Lower leg skin (tissue), 3 donors: Measurements from ENCODE around the gene CCDC85C.

Source experiments
- POLR2A ChIP-seq, 2 donors: fragments of 450-650 bp; IDR thresholded peaks; one replicate each; pipeline ENCODE4 v1.6.1; 2016 to 2017; ENCODE audit warnings: antibody characterized with exemption in 2 of 2, mild to moderate bottlenecking in 1 of 2, moderate library complexity in 1 of 2
- TF ChIP-seq, protein P1 (sequence below), 3 donors: fragments of 450-650 bp; IDR thresholded peaks; one replicate each; pipeline ENCODE4 v1.5.1; 2016; ENCODE audit warnings: antibody characterized with exemption in 3 of 3, mild to moderate bottlenecking in 3 of 3, moderate library complexity in 2 of 3

DNA sequence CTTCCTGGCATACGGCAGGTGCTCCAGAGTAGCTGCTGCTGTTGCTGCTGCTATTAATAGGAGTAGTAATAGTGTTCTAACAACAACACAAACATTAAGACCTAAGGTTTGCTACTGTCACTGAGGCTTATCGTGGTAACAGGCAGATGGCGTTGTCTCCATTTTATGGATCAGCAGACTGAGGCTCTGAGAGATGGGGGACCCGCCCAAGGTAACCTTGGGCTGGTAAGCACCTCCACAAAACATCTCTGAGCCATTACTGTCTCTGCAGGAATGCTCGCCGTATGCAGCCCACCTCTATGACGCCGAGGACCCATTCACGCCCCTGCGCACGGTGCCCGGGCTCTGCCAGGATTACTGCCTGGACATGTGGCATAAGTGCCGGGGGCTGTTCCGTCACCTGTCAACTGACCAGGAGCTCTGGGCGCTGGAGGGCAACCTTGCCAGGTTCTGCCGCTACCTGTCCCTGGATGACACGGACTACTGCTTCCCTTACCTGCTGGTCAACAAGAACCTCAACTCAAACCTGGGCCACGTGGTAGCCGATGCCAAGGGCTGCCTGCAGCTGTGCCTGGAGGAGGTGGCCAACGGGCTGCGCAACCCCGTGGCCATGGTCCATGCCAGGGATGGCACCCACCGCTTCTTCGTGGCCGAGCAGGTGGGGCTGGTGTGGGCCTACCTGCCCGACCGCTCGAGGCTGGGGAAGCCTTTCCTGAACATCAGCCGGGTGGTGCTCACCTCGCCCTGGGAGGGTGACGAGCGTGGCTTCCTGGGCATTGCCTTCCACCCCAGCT lies 48.1 kb upstream of the CCDC85C start:
- TF ChIP-seq, protein P1, sequence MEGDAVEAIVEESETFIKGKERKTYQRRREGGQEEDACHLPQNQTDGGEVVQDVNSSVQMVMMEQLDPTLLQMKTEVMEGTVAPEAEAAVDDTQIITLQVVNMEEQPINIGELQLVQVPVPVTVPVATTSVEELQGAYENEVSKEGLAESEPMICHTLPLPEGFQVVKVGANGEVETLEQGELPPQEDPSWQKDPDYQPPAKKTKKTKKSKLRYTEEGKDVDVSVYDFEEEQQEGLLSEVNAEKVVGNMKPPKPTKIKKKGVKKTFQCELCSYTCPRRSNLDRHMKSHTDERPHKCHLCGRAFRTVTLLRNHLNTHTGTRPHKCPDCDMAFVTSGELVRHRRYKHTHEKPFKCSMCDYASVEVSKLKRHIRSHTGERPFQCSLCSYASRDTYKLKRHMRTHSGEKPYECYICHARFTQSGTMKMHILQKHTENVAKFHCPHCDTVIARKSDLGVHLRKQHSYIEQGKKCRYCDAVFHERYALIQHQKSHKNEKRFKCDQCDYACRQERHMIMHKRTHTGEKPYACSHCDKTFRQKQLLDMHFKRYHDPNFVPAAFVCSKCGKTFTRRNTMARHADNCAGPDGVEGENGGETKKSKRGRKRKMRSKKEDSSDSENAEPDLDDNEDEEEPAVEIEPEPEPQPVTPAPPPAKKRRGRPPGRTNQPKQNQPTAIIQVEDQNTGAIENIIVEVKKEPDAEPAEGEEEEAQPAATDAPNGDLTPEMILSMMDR (IDR thresholded peaks at IDR 0.05) = no peak
- no peak for TF ChIP-seq POLR2A (IDR thresholded peaks at IDR 0.05)
